ENCODE measurements around the gene TPX2. TPM values are rescaled to one million over a fixed set of nuclear protein-coding genes. Genes with fewer than 3 reads are reported as not detected.

The TPX2 gene
- total RNA-seq, 4 donors from 2014 or later: 3.2 to 15.7 (median 7.8) TPM

GRCh38 chr20:31829731-31830130 lies 90.6 kb downstream of the TPX2 start:
- Histone ChIP-seq H3K4me1 (no peaks in the 10 kb centered on the region), H3K27me3 (no peaks in the 10 kb centered on the region), H3K36me3 (no peaks in the 10 kb centered on the region), H3K4me3 (no peak overlapping the region), H3K27ac (no peak overlapping the region), H3K9me3 (no peaks in the 10 kb centered on the region)
- in situ Hi-C loops (cut with MboI; ENCODE audit: low pct_ligation_motif_present in 1 of 4, low pct_unique_long_range_greater_than_20kb in 1 of 4, low sequenced_read_pairs in 3 of 4) (no loop called here), intact Hi-C loops (cut with DNase I; ENCODE audit: low total_unique reads) (loop anchor here (2.0 to 10.0 kb wide), 2 partner anchors 69 to 205 kb away; no protein-coding TSS in a partner anchor)
- no peak for DNase-seq
- no peak for TF ChIP-seq POLR2AphosphoS5 (IDR thresholded peaks at IDR 0.05)
- TF ChIP-seq POLR2A (IDR thresholded peaks at IDR 0.05): no peak
- TF ChIP-seq CTCF (IDR thresholded peaks at IDR 0.05): no peak
- TF ChIP-seq EP300 (IDR thresholded peaks at IDR 0.05; ENCODE audit: low read depth): no peak
- 80% methylated on average over 6 of the region's 6 CpGs; no CpG with 5 or more reads in 1 of the 2 donors for WGBS, 2 donors (ENCODE audit: low coverage in 1 of 2)

- no peak for DNase-seq
These were observed 91.4 kb downstream of the TPX2 start for GRCh38 chr20:31830406-31830981.

GRCh38 chr20:31831211-31831610 lies 92.1 kb downstream of the TPX2 start:
- no peak overlapping the region for H3K27ac ChIP-seq
- WGBS, 2 donors (ENCODE audit: low coverage in 1 of 2): 86 to 100% methylated on average over 1 to 6 of the region's 6 CpGs
- no peak for DNase-seq

More at GRCh38 chr20:31830406-31830981, 91.4 kb downstream of the TPX2 start:
- intact Hi-C loops (cut with DNase I; ENCODE audit: low total_unique reads) (loop anchor here (2.0 kb wide), 1 partner anchor 68 kb away; no protein-coding TSS in a partner anchor), in situ Hi-C loops (cut with MboI; ENCODE audit: low pct_ligation_motif_present in 1 of 4, low pct_unique_long_range_greater_than_20kb in 1 of 4, low sequenced_read_pairs in 3 of 4) (no loop called here)
- Histone ChIP-seq H3K9me3 (no peaks in the 10 kb centered on the region), H3K27ac (no peak overlapping the region), H3K36me3 (no peaks in the 10 kb centered on the region), H3K4me1 (no peaks in the 10 kb centered on the region), H3K4me3 (no peak overlapping the region), H3K27me3 (no peaks in the 10 kb centered on the region)
- WGBS, 2 donors (ENCODE audit: low coverage in 1 of 2): 87% methylated on average over 8 of the region's 8 CpGs; no CpG with 5 or more reads in 1 of the 2 donors
- no peak for TF ChIP-seq EP300 (IDR thresholded peaks at IDR 0.05; ENCODE audit: low read depth)

GRCh38 chr20:31831771-31832306 lies 92.7 kb downstream of the TPX2 start:
- Histone ChIP-seq H3K4me1 (peaks cover 0 to 13% (median 10%) of the 10 kb centered on the region in 4 donors), H3K36me3 (no peaks in the 10 kb centered on the region), H3K9me3 (no peaks in the 10 kb centered on the region), H3K4me3 (no peak overlapping the region), H3K27me3 (no peaks in the 10 kb centered on the region), H3K27ac (no peak overlapping the region)
- intact Hi-C loops (cut with DNase I; ENCODE audit: low total_unique reads) (loop anchor here (2.0 kb wide), 1 partner anchor 67 kb away; no protein-coding TSS in a partner anchor), in situ Hi-C loops (cut with MboI; ENCODE audit: low pct_ligation_motif_present in 1 of 4, low pct_unique_long_range_greater_than_20kb in 1 of 4, low sequenced_read_pairs in 3 of 4) (no loop called here)
- WGBS, 2 donors (ENCODE audit: low coverage in 1 of 2): 89% methylated on average over 14 of the region's 17 CpGs; no CpG with 5 or more reads in 1 of the 2 donors
- no peak for DNase-seq
- TF ChIP-seq CTCF (IDR thresholded peaks at IDR 0.05) (no peak), POLR2A (IDR thresholded peaks at IDR 0.05) (no peak)

More at GRCh38 chr20:31831211-31831610, 92.1 kb downstream of the TPX2 start:
- H3K36me3 ChIP-seq: no peaks in the 10 kb centered on the region
- peaks cover 0 to 7% (median 5%) of the 10 kb centered on the region in 4 donors for H3K4me1 ChIP-seq
- no peaks in the 10 kb centered on the region for H3K27me3 ChIP-seq
- intact Hi-C loops (cut with DNase I; ENCODE audit: low total_unique reads) (loop anchor here (2.0 kb wide), 1 partner anchor 68 kb away; no protein-coding TSS in a partner anchor), in situ Hi-C loops (cut with MboI; ENCODE audit: low pct_ligation_motif_present in 1 of 4, low pct_unique_long_range_greater_than_20kb in 1 of 4, low sequenced_read_pairs in 3 of 4) (no loop called here)
- H3K9me3 ChIP-seq: no peaks in the 10 kb centered on the region
- TF ChIP-seq POLR2AphosphoS5 (IDR thresholded peaks at IDR 0.05) (no peak), POLR2A (IDR thresholded peaks at IDR 0.05) (no peak), CTCF (IDR thresholded peaks at IDR 0.05) (no peak), EP300 (IDR thresholded peaks at IDR 0.05; ENCODE audit: low read depth) (no peak)
- no peak overlapping the region for H3K4me3 ChIP-seq
